Heart right ventricle (tissue), 16 donors: ENCODE data around the gene FGD3. TPM values are rescaled to one million over a fixed set of nuclear protein-coding genes. Genes with fewer than 3 reads are reported as not detected.
A peak's percentile ranks its signal among the peaks of the same experiment; 100 is the strongest.

Experiments used
- ATAC-seq, 8 donors: fragments of 200-7000 bp; cut with Tn5 transposase; one replicate each; pipeline ENCODE4 v1.9.1; 2020; ENCODE audit warnings: mild to moderate bottlenecking in 8 of 8, moderate library complexity in 8 of 8, moderate number of reproducible peaks in 1 of 8
- DNase-seq, 2 donors: peaks; one replicate each; pipeline ENCODE4 v3.0.0-alpha.2; 2020
- H3K27ac ChIP-seq, 10 donors: fragments of 200-600 bp; sonication (generic) in 2 of 10; one replicate each; pipeline versions ENCODE4 v1.5.0 to v1.8.0; 2020 to 2022; ENCODE audit warnings: mild to moderate bottlenecking in 3 of 10
- H3K27me3 ChIP-seq, 7 donors: fragments of 200-600 bp; one replicate each; pipeline ENCODE4 v1.8.0; 2021 to 2022; ENCODE audit warnings: mild to moderate bottlenecking in 2 of 7
- H3K36me3 ChIP-seq, 9 donors: fragments of 200-600 bp; sonication (generic) in 1 of 9; one replicate each; pipeline versions ENCODE4 v1.5.0 to v1.8.0; 2020 to 2022; ENCODE audit warnings: mild to moderate bottlenecking in 2 of 9
- H3K4me1 ChIP-seq, 9 donors: fragments of 200-600 bp; sonication (generic) in 1 of 9; one replicate each; pipeline versions ENCODE4 v1.5.0 to v1.8.0; 2020 to 2022; ENCODE audit warnings: mild to moderate bottlenecking in 4 of 9
- H3K4me3 ChIP-seq, 10 donors: fragments of 200-600 bp; sonication (generic) in 2 of 10; one replicate each; pipeline versions ENCODE4 v1.5.0 to v1.8.0; 2020 to 2022; ENCODE audit warnings: mild to moderate bottlenecking in 7 of 10, moderate library complexity in 2 of 10
- H3K9me3 ChIP-seq, 11 donors: fragments of 200-600 bp in 10 of 11; sonication (generic) in 2 of 11; one replicate each; pipeline versions ENCODE4 v1.5.0 to v1.8.0; 2013 to 2022; ENCODE audit warnings: mild to moderate bottlenecking in 2 of 11, control low read depth in 1 of 11, moderate library complexity in 1 of 11
- CTCF ChIP-seq, 9 donors: fragments of 200-600 bp; sonication (generic) in 2 of 9; IDR thresholded peaks; one replicate each; pipeline versions ENCODE4 v1.5.0 to v1.8.0; 2021 to 2022; ENCODE audit warnings: antibody characterized with exemption in 9 of 9, mild to moderate bottlenecking in 5 of 9, moderate library complexity in 1 of 9
- WGBS, 2 donors: extraction: QIAGEN DNeasy Blood & Tissue Kit; methylation state at CpG; one replicate each; pipeline ENCODE4 v1.1.7; 2013; ENCODE audit warnings: inconsistent platforms in 1 of 2; 5-methylcytosine and 5-hydroxymethylcytosine counted together
- intact Hi-C, 10 donors: fragments of 100-400 bp; cut with DNase I; formaldehyde crosslinking; loops; one replicate each; pipeline versions ENCODE4 v1.11.1 to v1.14.2; 2022
- polyA plus RNA-seq, 2 donors: library from polyadenylated mRNA; stranded (reverse); fragments of 200-250 nt; gene quantifications; one replicate each; pipeline ENCODE4 v1.2.3, GENCODE V29; 2013
- total RNA-seq, 10 donors: library from RNA; stranded (reverse); fragmentation: NEBNext Ultra II Directional in 3 of 10; extraction: Animal tissue kit (Norgen Biotek cat#: 25700) in 3 of 10; gene quantifications; one replicate each; pipeline versions ENCODE4 v1.2.1 to v1.2.4, GENCODE V29; 2021 to 2023
- donor health status: Arrhythmogenic right ventricular cardiomyopathy.
- donor health status: ischemic (EF 13 %, LVEDD 7.1; RV severe dilation, severe dysfunction).
- donor health status: healthy with polysubstance abuse.
- donor health status: DM: no; HTN: yes; CAD: no.
- donor health status: DM: no; HTN: no; CAD: no.
- donor health status: ischemic (EF 25% LVEDD 6.9; RV normal size, moderate dysfunction).
- donor health status: ischemic (EF 25% LVEDD 5.7; RV mildly dilated, moderate dysfunction).
- donor health status: healthy.
- donor health status: DM: yes; HTN: yes; CAD: no.
- donor health status: Ischemic cardiomyopathy.
- donor health status: ischemic (EF 35%, LVEDD 5.7; RV mildly dilated, moderate dysfunction).
- donor health status: nonischemic (EF 11% LVEDD 7.7; RV severe dilation, severe dysfunction).
- donor health status: DM: yes; HTN: yes; CAD: no.
- donor health status: PGD.
- donor health status: ischemic (EF 29% LVEDD 5.4; RV normal size, mild dysfunction).
- donor health status: nonischemic (EF 23%, LVEDD 6.1; RV moderate dilation, normal function).

FGD3 gene
- total and polyA plus RNA-seq, 12 donors: 0.40 to 8.5 (median 2.2) TPM

DNA sequence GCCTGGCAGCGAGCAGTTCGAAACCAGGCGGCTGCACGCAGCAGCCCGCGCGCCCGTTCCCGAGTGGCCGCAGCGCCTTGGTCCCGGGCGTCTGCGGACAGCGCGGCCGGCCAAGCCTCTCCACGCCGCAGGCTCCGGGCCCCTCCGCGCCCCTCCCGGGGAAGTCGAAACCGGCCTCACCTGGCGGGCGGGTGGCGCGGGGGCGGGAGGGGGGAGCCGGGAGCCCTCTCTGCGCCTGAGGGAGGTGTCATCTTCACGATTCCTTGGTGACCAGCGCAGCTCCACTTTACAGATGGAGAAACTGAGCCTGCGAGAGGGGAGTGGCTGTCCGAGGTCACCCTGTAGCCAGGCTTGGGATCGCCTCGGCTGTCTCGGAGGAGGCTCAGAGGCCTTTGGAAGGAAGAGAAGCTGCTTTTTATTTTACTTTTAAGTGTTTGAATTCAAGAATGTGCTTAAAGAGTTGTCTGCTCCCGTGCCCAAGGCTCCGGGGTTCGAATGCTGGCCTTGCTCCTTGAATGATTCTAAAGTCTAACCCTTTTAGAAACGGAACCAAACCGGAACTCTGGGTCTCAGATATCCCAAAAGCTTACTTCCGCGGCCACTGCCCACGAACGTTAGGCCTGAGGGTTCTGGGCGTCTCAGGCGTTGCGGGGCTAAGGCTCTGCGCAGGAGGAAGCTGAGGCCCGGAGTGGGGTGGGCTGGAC, 111.8 kb downstream of the FGD3 start:
- peak in 1 of 8 donors; percentile 21 for ATAC-seq

GRCh38 chr9:93059715-93060578, 112.6 kb downstream of the FGD3 start:
- ATAC-seq (no peak), DNase-seq (no peak)
- Histone ChIP-seq H3K4me1 (peaks cover 0 to 77% (median 23%) of the 10 kb centered on the region in 9 donors), H3K9me3 (no peaks in the 10 kb centered on the region), H3K4me3 (peak overlapping the region in 7 of 10 donors; percentile 43 to 70 (median 58)), H3K36me3 (no peaks in the 10 kb centered on the region), H3K27me3 (peaks cover 0 to 19% (median 0%) of the 10 kb centered on the region in 7 donors), H3K27ac (peak overlapping the region in 2 of 10 donors; percentile 26 to 85)
- WGBS, 2 donors: 78 to 81% methylated on average over 7 of the region's 7 CpGs
- intact Hi-C loops: loop anchor here in 1 of 10 donors (10.0 kb wide), 1 partner anchor 55 kb away; no protein-coding TSS in a partner anchor
- no peak for TF ChIP-seq CTCF (IDR thresholded peaks at IDR 0.05)

More for the DNA sequence above, 111.8 kb downstream of the FGD3 start:
- Histone ChIP-seq H3K4me3 (peak overlapping the region; percentile 32 to 70 (median 56)), H3K9me3 (no peaks in the 10 kb centered on the region), H3K27me3 (peaks cover 0 to 19% (median 0%) of the 10 kb centered on the region in 7 donors), H3K4me1 (peaks cover 0 to 76% (median 23%) of the 10 kb centered on the region in 9 donors), H3K27ac (peak overlapping the region in 4 of 10 donors; percentile 3 to 85 (median 18)), H3K36me3 (no peaks in the 10 kb centered on the region)
- 28 to 36% methylated on average over 43 to 53 of the region's 53 CpGs for WGBS, 2 donors
- DNase-seq: no peak
- intact Hi-C loops: no loop called here
- TF ChIP-seq CTCF (IDR thresholded peaks at IDR 0.05): no peak

DNA sequence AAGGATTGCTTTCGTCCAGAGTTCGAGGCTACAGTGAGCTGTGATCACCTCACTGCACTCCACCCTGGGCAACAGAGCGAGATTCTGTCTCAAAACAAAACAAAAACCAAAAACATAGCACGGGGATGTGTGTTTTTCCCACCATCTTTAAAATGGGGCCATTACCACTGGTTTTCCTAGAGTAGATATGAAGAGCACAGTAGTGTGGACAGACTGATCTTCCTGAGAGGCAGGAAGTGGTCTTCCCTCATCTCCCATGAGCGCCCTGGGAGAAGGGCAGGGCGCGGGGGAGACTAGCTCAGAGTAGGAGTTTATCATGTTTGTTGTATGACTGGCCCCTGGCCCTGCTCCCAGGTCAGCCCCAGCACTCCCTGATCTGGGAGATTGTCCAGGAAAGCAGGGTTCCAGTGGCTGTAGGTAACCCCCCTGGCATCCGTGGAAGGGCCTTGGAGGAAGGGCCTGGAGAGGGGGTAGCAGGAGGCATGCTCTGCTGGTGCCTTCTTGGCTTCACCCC, 113.5 kb downstream of the FGD3 start:
- DNase-seq (no peak), ATAC-seq (no peak)
- H3K4me1 ChIP-seq: peaks cover 0 to 79% (median 23%) of the 10 kb centered on the region in 9 donors
- no peak for TF ChIP-seq CTCF (IDR thresholded peaks at IDR 0.05)
- peaks cover 0 to 19% (median 0%) of the 10 kb centered on the region in 7 donors for H3K27me3 ChIP-seq
- no peaks in the 10 kb centered on the region for H3K9me3 ChIP-seq
- WGBS, 2 donors: 83 to 85% methylated on average over 8 of the region's 8 CpGs
- intact Hi-C loops: loop anchor here in 1 of 10 donors (10.0 kb wide), 1 partner anchor 56 kb away; no protein-coding TSS in a partner anchor
- H3K27ac ChIP-seq: peak overlapping the region in 1 of 10 donors; percentile 5
- H3K4me3 ChIP-seq: no peak overlapping the region
- H3K36me3 ChIP-seq: no peaks in the 10 kb centered on the region

- Histone ChIP-seq H3K36me3 (no peaks in the 10 kb centered on the region), H3K9me3 (no peaks in the 10 kb centered on the region), H3K27me3 (peaks cover 0 to 19% (median 0%) of the 10 kb centered on the region in 7 donors), H3K4me3 (no peak overlapping the region), H3K4me1 (peaks cover 0 to 82% (median 23%) of the 10 kb centered on the region in 9 donors), H3K27ac (peak overlapping the region in 1 of 10 donors; percentile 45)
- no peak for TF ChIP-seq CTCF (IDR thresholded peaks at IDR 0.05)
- intact Hi-C loops: loop anchor here in 1 of 10 donors (10.0 kb wide), 1 partner anchor 57 kb away; no protein-coding TSS in a partner anchor
- DNase-seq: no peak
- 89 to 91% methylated on average over 4 of the region's 4 CpGs for WGBS, 2 donors
- no peak for ATAC-seq
Observed at GRCh38 chr9:93061260-93061751, 114.0 kb downstream of the FGD3 start.
